Activated CD4-positive, alpha-beta memory T cell treated with anti-CD3 and anti-CD28 coated beads, Interleukin-2, amount 10 ng/mL, durations not matched to agents 7 days and 5 days (primary cell): ENCODE measurements around the gene THRB. TPM values are rescaled to one million over a fixed set of nuclear protein-coding genes. Genes with fewer than 3 reads are reported as not detected.

ENCODE experiments used
- CTCF ChIA-PET: fragments of 350-600 bp; sonication (Branson Sonifier 250); formaldehyde crosslinking; loops from one replicate; lab custom pipeline; 2021; ENCODE audit warnings: antibody characterized with exemption, inconsistent platforms; lab: Charles Lee
- POLR2A ChIA-PET: fragments of 350-600 bp; sonication (Branson Sonifier 250); formaldehyde crosslinking; loops from one replicate; lab custom pipeline; 2021; ENCODE audit warnings: antibody characterized with exemption; lab: Charles Lee
- DNase-seq: peaks from one replicate; pipeline ENCODE4 v3.0.0-alpha.2; 2020
- H3K27ac Mint-ChIP-seq: one replicate; pipeline ENCODE4 v1.8.0; 2021; ENCODE audit warnings: mild to moderate bottlenecking, mixed read lengths
- H3K27me3 Mint-ChIP-seq: one replicate; pipeline ENCODE4 v1.8.0; 2021; ENCODE audit warnings: mixed read lengths
- H3K36me3 Mint-ChIP-seq: one replicate; pipeline ENCODE4 v1.8.0; 2021; ENCODE audit warnings: low read depth, mixed read lengths
- H3K4me1 Mint-ChIP-seq: one replicate; pipeline ENCODE4 v1.8.0; 2021; ENCODE audit warnings: mixed read lengths
- H3K4me3 Mint-ChIP-seq: one replicate; pipeline ENCODE4 v1.8.0; 2021; ENCODE audit warnings: mild to moderate bottlenecking, mixed read lengths
- H3K9me3 Mint-ChIP-seq: one replicate; pipeline ENCODE4 v1.8.0; 2021; ENCODE audit warnings: mixed read lengths
- total RNA-seq, 2 experiments: library from RNA; stranded (reverse); gene quantifications; one replicate each; pipeline ENCODE4 v1.2.3, GENCODE V29; 2021

Gene THRB
- total RNA-seq, 2 experiments from 2014 or later = not detected

- no peak for DNase-seq
- Mint-ChIP-seq H3K9me3 (no peaks in the 10 kb centered on the region), H3K27me3 (peaks cover 41% of the 10 kb centered on the region)
Observed at GRCh38 chr3:24493746-24494617, 668 bp downstream of the THRB start.

GRCh38 chr3:24492971-24493551, 1.6 kb downstream of the THRB start:
- H3K9me3 Mint-ChIP-seq = no peaks in the 10 kb centered on the region
- peaks cover 41% of the 10 kb centered on the region for H3K27me3 Mint-ChIP-seq
- H3K4me3 Mint-ChIP-seq = no peak overlapping the region
- CTCF ChIA-PET = no interaction called here
- no peaks in the 10 kb centered on the region for H3K36me3 Mint-ChIP-seq
- POLR2A ChIA-PET = no interaction called here
- no peak overlapping the region for H3K27ac Mint-ChIP-seq
- DNase-seq = no peak
- no peaks in the 10 kb centered on the region for H3K4me1 Mint-ChIP-seq

More at GRCh38 chr3:24493746-24494617, 668 bp downstream of the THRB start:
- H3K27ac Mint-ChIP-seq = no peak overlapping the region
- H3K36me3 Mint-ChIP-seq = no peaks in the 10 kb centered on the region
- POLR2A ChIA-PET = no interaction called here
- H3K4me3 Mint-ChIP-seq = no peak overlapping the region
- CTCF ChIA-PET = no interaction called here
- no peaks in the 10 kb centered on the region for H3K4me1 Mint-ChIP-seq

- H3K36me3 Mint-ChIP-seq = no peaks in the 10 kb centered on the region
- H3K9me3 Mint-ChIP-seq = no peaks in the 10 kb centered on the region
- no peak overlapping the region for H3K27ac Mint-ChIP-seq
- no peak overlapping the region for H3K4me3 Mint-ChIP-seq
- POLR2A ChIA-PET = no interaction called here
- CTCF ChIA-PET = no interaction called here
- H3K4me1 Mint-ChIP-seq = no peaks in the 10 kb centered on the region
- peaks cover 24% of the 10 kb centered on the region for H3K27me3 Mint-ChIP-seq
- no peak for DNase-seq
Observed at GRCh38 chr3:24490151-24490550, 4.5 kb downstream of the THRB start.

- peaks cover 6% of the 10 kb centered on the region for H3K27me3 Mint-ChIP-seq
- H3K4me1 Mint-ChIP-seq = no peaks in the 10 kb centered on the region
- H3K27ac Mint-ChIP-seq = no peak overlapping the region
- POLR2A ChIA-PET = no interaction called here
- DNase-seq = no peak
- CTCF ChIA-PET = no interaction called here
- no peaks in the 10 kb centered on the region for H3K36me3 Mint-ChIP-seq
- no peak overlapping the region for H3K4me3 Mint-ChIP-seq
- H3K9me3 Mint-ChIP-seq = no peaks in the 10 kb centered on the region
Observed at GRCh38 chr3:24487325-24488262, 7.1 kb downstream of the THRB start.

- H3K27ac Mint-ChIP-seq = no peak overlapping the region
- no peaks in the 10 kb centered on the region for H3K4me1 Mint-ChIP-seq
- no peak for DNase-seq
- no peak overlapping the region for H3K4me3 Mint-ChIP-seq
- no peaks in the 10 kb centered on the region for H3K27me3 Mint-ChIP-seq
- no peaks in the 10 kb centered on the region for H3K9me3 Mint-ChIP-seq
- CTCF ChIA-PET = no interaction called here
- no peaks in the 10 kb centered on the region for H3K36me3 Mint-ChIP-seq
- POLR2A ChIA-PET = no interaction called here
Observed at GRCh38 chr3:24485511-24485910, 9.1 kb downstream of the THRB start.

GRCh38 chr3:24483873-24484272, 10.8 kb downstream of the THRB start:
- Mint-ChIP-seq H3K4me1 (no peaks in the 10 kb centered on the region), H3K27me3 (no peaks in the 10 kb centered on the region), H3K4me3 (no peak overlapping the region), H3K36me3 (no peaks in the 10 kb centered on the region), H3K27ac (no peak overlapping the region), H3K9me3 (no peaks in the 10 kb centered on the region)
- no peak for DNase-seq
- POLR2A ChIA-PET = no interaction called here
- CTCF ChIA-PET = no interaction called here

GRCh38 chr3:24482096-24482705, 12.4 kb downstream of the THRB start:
- H3K9me3 Mint-ChIP-seq = no peaks in the 10 kb centered on the region
- ChIA-PET CTCF (no interaction called here), POLR2A (no interaction called here)
- H3K4me1 Mint-ChIP-seq = no peaks in the 10 kb centered on the region
- H3K4me3 Mint-ChIP-seq = no peak overlapping the region
- no peak for DNase-seq
- H3K27ac Mint-ChIP-seq = no peak overlapping the region
- no peaks in the 10 kb centered on the region for H3K27me3 Mint-ChIP-seq
- no peaks in the 10 kb centered on the region for H3K36me3 Mint-ChIP-seq

- no peaks in the 10 kb centered on the region for H3K9me3 Mint-ChIP-seq
- H3K27me3 Mint-ChIP-seq = no peaks in the 10 kb centered on the region
- POLR2A ChIA-PET = no interaction called here
- H3K4me1 Mint-ChIP-seq = no peaks in the 10 kb centered on the region
- H3K36me3 Mint-ChIP-seq = no peaks in the 10 kb centered on the region
- no peak for DNase-seq
- CTCF ChIA-PET = interaction anchor here (0.7 kb wide), 1 partner anchor 159 kb away, joined by 3 read pairs; no protein-coding TSS in a partner anchor
- no peak overlapping the region for H3K27ac Mint-ChIP-seq
- H3K4me3 Mint-ChIP-seq = no peak overlapping the region
Observed at GRCh38 chr3:24481193-24481592, 13.5 kb downstream of the THRB start.

- ChIA-PET CTCF (interaction anchor here (0.7 kb wide), 1 partner anchor 158 kb away, joined by 3 read pairs; no protein-coding TSS in a partner anchor), POLR2A (no interaction called here)
- Mint-ChIP-seq H3K27me3 (no peaks in the 10 kb centered on the region), H3K4me3 (no peak overlapping the region), H3K27ac (no peak overlapping the region), H3K36me3 (no peaks in the 10 kb centered on the region), H3K9me3 (no peaks in the 10 kb centered on the region), H3K4me1 (no peaks in the 10 kb centered on the region)
- DNase-seq = no peak
Observed at GRCh38 chr3:24480497-24480896, 14.2 kb downstream of the THRB start.

GRCh38 chr3:24479816-24480215, 14.8 kb downstream of the THRB start:
- Mint-ChIP-seq H3K9me3 (no peaks in the 10 kb centered on the region), H3K4me1 (no peaks in the 10 kb centered on the region), H3K27me3 (no peaks in the 10 kb centered on the region), H3K36me3 (no peaks in the 10 kb centered on the region), H3K27ac (no peak overlapping the region), H3K4me3 (no peak overlapping the region)
- POLR2A ChIA-PET = no interaction called here
- CTCF ChIA-PET = no interaction called here
- no peak for DNase-seq

GRCh38 chr3:24476871-24477656, 17.6 kb downstream of the THRB start:
- Mint-ChIP-seq H3K9me3 (no peaks in the 10 kb centered on the region), H3K4me3 (no peak overlapping the region), H3K27ac (no peak overlapping the region), H3K36me3 (no peaks in the 10 kb centered on the region), H3K4me1 (no peaks in the 10 kb centered on the region), H3K27me3 (no peaks in the 10 kb centered on the region)
- POLR2A ChIA-PET = no interaction called here
- CTCF ChIA-PET = no interaction called here
- no peak for DNase-seq

GRCh38 chr3:24475925-24476324, 18.7 kb downstream of the THRB start:
- ChIA-PET CTCF (no interaction called here), POLR2A (no interaction called here)
- no peak overlapping the region for H3K4me3 Mint-ChIP-seq
- H3K9me3 Mint-ChIP-seq = no peaks in the 10 kb centered on the region
- no peak for DNase-seq
- no peaks in the 10 kb centered on the region for H3K4me1 Mint-ChIP-seq
- H3K36me3 Mint-ChIP-seq = no peaks in the 10 kb centered on the region
- H3K27me3 Mint-ChIP-seq = no peaks in the 10 kb centered on the region
- H3K27ac Mint-ChIP-seq = no peak overlapping the region
